ELF-1 (cell line): Measurements from ENCODE around the gene PDK1.
A peak's percentile ranks its signal among the peaks of the same experiment; 100 is the strongest.

Source experiments
- DNase-seq: peaks from one replicate; pipeline ENCODE4 v3.0.0-alpha.2; 2016; ENCODE audit warnings: low read depth, low spot score

Gene PDK1

DNA sequence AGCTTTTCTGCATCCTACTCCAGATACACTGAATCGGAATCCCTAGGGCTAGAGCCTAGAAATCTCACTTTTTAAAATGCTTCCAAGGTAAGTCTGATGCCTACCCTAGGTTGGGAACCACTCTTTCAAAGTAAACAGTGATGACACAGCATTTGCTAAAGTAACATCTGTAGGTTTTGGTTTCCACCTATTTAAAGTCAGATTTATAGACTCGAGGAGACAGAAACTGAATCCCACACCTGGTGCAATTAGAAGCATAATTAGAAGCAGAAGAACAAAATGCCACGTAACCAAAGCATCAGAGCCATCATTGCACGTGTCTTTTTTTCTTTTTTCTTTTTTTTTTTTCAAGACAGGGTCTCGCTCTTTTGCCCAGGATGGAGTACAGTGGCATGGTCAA, 40.9 kb downstream of the PDK1 start:
- DNase-seq = no peak

DNA sequence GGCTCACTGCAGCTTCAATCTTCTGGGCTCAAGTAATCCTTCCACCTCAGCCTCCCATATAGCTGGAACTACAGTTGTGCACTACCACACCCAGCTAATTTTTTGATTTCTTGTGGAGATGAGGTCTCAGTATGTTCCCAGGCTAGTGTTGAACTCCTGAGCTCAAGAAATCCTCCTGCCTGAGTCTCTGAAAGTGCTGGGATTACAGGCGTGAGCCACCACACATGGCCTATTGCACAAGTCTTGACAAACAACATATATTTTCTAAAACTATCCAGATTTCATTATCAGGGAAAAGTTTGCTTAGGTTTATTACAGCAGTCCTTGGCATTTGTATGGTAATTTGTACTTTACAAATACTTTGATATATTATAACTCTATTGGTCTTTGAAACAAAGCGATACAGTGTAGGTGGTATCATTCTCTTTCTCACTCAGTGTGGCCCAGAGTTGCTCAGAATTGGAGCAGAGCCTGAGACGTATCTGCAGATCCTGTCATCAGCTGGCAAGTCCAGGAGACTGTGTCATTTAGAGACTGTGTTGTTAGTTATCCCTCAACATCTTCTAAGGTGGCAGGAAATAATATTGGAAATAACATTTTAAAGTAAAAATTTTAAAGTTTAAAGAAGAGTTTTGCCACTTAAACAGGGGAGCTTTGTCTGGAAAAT, 41.4 kb downstream of the PDK1 start:
- DNase-seq = no peak

DNA sequence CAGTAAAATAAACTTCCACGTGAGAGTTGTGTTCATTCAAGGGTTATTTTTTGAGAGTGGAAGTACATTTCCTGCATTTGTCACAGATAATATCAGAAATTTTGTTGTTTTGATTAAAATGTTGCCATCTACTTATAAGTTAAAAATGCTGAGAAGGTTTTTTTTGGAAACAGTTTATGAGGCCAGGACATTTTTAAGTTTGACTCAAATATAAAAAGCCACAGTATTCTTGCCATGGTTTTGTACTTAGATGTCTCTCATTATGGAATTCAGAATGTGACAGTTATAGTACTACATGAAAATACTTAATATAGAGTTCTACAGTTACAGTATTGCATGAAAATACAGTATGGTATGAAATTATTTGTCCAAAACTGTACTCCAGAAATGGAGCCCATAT, 44.1 kb downstream of the PDK1 start:
- DNase-seq = no peak

DNA sequence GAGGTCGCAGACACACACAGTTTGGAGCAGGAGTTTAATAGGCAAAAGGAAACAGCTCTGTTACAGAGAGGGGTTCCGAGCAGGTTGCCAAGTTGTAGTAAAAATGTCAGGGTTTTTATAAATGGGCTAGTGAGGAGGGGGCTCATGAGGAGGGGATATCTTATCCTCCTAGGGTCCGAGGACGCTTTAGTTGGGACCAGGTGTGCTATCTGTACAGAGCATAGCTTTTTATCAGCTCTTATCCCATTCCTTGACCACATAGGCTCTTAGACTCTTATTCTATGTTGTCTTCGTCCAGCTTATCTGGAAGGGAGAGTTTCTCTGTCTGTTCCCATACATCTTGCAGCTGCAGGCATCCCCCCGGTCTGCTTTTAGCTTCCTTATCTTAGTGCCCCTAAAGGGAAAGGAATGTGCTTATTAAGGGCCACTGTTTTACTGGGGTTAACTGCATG, 44.7 kb downstream of the PDK1 start:
- peak; percentile 14 for DNase-seq

DNA sequence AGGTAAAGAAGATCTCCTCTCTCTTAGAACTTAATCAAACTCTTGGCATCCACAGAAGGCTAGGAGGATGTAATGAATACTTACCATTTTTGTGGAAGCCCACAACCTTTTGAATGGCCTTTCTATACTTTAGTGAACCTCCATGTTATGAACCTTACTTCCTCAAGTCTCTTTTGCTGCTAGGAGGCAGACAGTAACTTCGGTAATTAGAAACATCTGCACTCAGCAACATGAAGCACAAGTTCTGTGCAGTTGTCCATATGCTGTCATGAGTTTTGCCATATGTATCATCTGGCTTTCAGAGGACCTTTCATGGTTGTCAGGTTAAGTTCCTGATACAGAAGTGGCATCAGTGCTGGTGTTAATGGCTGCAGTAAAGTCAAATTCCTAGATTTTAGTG, 50.4 kb downstream of the PDK1 start:
- DNase-seq = no peak

DNA sequence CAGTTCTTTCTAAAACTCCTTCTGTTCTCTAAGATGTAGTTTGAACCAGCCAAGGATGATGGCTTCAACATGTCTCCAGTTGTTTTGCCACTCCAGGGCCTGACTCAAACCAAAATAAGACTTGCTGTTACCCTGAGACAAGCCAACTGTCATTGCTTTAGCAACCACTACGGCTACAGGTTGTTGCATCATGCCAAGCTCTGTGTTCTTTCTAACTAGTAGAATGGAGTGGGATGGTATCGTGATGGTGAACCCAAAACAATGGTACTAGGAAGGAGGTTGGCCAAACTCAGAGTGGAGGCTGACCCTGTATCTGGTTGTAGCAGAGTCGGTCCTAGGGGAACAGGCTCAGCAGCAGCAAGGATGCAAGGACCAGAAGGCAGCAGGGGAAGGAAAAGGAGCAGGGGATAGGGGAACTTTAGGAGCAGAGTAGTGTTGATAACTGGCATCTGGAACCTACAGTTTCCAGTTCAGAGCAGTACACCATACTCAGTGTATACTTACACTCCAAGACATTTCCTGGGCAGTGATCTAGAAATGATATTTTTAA, 51.6 kb downstream of the PDK1 start:
- DNase-seq = no peak

DNA sequence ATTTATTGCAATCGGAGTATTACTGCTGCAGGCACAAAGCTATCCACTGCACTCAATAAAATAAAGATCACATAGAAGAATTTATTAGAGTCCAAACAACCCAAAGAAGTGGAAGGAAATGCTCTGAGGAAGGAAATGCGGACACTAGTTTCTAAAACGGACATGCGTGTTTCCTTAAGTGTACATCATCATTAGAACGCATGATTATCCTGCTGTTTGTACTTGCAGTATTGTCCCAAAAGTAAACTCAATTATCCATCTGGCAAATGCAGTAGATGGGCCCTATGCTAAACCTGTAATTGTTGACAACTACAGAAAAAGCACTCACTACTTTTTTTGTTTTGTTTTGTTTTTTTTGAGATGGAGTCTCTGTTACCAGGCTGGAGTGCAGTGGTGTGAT, 53.6 kb downstream of the PDK1 start:
- no peak for DNase-seq

DNA sequence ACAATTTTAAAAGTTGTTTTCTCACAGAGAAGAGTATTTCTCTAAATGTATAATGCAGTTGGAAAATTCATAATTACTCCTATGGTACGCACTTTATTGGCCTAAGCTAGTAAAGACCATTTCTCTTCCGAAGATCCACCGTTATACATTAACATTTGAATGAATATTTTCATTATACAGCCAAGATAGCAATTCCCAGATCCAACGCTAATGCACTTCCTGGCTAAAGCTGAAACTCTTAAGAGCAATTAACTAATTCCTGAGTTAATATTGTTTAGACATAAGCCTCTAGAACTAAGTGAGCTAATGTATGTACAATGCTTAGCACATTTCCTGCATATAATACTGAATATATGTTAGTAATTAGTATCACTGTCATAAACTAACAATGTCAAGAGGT, 56.2 kb downstream of the PDK1 start:
- no peak for DNase-seq

DNA sequence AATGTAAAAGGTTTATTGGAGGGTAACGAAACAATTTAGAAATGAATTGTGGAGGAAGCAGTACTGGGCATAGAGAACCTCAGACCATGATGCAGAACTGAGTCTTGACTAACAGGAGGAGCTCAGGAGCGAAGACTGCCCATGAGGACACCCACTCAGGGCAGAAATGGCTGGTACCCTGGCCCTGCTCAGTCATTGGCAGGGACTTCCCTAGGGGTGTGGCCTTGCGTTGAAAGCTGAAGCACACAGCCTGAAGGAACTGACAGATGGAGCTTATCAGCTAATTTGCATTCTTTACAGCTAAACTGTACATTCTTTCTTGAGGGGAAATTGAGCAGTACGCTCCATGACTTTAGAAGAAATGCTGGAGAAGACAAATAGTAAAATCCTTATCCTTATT, 57.1 kb downstream of the PDK1 start:
- DNase-seq = peak; percentile 46

DNA sequence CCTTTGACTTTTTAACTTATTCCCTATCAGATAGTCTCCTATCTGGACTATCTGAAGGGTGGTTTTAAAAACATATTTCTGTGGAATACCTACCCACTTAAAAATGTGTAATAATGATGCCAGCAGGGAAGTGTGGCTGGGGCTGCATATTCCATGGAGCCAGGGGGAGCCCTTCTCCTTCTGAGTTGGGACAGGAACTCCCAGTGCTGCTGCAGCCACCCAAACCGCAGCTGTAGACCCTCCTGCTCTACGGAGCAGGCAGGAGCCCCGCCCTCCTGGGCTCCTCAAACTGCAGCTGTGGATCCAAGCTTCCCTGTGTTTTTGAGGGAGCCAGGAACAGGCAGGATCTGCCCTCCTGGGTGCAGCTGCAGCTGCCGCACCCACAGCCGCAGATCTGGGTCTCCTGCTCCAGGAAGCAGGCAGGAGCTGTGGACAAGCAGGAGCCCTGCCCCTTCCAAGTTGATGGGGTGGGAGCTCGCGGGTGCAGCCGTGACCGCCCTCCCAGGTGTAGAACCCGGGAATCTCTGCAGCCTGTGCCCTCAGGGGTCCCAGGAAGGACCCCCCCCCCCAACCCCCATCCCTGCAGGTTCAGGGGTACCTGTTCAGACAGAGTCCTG, 57.8 kb downstream of the PDK1 start:
- DNase-seq = no peak

DNA sequence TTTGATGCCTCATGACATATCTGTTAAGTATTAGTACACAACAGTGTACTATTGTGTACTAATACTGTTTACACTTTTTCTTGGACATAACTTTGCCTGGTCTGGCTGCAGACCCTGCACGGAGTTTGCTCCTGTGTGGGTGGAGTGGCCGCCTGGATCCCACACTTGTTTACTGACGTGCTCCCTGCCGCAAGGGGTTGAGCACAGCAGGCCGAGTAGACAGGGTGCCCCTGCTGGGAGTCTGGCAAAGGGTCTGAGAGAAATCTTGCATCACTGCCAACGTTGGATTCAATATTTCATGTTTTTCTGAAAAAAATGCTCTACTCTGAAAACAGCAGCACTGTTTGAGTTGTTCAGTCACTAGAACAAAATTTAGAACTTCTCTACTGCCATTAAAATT, 59.0 kb downstream of the PDK1 start:
- DNase-seq = no peak

DNA sequence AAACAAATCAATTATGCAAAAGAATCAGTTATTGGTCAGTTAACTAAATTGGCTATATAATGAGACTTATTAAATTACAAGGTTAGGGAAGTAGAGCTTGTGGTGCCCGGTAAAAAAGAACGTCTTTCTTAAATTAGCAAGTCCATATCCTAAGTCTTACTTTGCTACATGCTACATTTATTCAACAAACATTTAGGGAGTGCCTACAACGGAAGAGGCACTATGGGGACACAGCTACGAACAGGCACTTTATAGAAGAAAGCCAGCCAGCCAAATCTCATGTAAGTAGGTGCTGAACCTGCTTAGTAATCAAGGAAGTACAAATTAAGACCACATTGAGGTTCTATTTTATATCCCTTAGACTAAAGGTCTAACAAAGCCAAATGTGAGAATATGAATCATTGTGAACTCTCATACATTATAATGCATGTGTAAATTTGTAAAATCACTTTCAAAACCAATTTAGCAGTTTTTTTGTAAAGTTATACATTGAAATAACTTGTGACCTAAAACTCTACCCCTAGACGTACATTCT, 59.9 kb downstream of the PDK1 start:
- no peak for DNase-seq

DNA sequence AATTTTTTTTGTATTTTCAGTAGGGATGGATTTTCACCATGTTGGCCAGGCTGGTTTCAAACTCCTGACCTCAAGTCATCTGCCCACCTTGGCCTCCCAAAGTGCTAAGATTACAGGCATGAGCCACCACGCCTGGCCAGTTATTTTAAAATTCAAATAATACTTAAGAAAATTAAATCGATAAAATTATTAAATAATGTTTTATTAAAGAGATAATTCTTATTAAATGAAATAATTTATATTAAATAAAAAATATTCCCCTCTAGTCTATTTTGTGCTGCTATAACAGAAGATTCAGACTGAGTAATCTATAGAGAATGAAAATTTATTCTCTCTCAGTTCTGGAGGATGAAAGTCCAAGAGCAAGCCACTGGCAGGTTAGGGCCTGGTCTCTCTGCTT, 61.2 kb downstream of the PDK1 start:
- no peak for DNase-seq

DNA sequence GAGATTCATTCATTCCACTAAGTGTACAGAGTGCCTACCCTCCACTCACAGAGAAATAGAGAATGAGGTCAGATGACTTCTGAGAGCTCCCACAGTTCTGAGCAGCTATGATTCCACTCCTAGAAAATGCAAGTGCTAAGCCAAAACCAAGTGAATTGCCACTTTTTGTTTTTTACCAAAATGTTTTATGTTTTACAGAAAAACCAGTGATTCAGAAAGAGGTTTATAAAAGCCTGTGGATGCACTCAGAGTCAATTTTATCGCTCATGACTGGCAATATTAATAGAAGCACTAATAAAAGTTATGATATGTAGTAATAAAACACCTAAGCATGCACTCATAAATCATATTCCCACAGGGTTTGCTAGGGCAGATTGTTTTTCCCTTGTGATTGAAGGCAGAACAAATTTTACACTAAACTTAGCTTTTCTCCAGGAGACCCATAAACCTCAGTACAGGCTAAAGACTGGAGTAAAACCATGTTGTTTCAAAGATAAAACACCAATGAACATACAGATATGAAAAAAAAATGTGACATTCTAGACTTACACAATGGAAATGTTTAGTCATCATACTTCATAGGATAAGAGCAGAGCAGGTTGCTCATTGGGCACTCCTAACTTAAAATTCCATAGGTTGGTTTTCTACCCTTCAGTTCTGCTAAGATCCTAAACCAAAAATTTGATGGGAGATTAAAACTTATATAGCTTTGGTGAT, 67.5 kb downstream of the PDK1 start:
- DNase-seq = no peak

DNA sequence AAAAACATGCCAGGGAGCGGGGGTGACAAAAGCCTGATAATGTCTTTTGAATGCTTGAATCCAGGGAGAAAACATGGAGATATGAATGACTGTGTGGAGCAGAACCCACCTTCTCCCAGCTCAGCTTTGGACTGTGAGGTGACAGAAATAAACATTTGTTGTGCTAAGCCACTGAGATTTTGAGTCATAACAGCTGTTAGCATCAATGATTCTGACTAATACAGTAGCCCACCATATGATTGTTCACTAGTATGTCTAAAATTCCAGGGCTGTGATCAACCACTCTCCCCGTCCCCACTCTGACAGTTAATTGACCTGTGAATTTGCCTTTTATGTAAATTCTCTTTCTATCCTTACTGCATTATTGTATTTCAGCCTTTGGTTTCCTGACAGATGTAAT, 69.1 kb downstream of the PDK1 start:
- no peak for DNase-seq

DNA sequence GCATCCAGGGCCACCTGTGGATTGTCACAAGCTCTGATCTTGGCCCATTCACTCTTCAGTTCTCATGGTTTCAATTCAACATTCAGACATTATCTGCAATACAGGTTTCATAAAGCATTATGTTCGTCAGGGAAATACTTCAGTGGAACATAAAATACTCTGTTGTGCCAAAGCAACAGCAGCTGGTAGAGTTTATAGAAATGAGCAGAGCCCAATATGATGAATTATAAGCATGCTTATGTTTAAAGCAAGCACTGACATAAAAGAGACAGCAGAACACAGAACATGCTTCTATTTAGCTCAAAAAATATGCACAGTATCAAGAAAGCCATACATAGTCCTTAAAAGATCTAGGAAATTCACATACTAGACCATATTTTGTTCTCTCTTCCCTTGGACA, 71.3 kb downstream of the PDK1 start:
- no peak for DNase-seq

DNA sequence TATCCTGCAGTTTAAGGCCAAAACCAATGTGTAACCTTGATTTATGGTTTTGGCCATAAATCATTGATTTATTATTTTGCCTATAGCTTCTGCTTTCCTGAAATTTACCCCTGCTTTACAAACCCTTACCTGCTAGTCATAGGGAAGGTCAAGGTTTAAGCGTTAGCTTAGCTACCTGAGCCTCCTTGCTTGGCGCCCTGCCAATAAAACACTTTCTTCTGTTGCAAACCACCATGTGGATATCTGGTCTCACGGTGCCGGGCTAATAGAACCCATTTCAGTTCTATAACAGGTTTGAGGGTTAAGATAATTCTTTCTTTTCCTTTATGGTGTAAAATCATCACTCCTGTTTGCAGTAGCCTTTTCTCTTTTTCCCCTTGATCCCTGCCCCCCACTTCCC, 72.2 kb downstream of the PDK1 start:
- DNase-seq = no peak

DNA sequence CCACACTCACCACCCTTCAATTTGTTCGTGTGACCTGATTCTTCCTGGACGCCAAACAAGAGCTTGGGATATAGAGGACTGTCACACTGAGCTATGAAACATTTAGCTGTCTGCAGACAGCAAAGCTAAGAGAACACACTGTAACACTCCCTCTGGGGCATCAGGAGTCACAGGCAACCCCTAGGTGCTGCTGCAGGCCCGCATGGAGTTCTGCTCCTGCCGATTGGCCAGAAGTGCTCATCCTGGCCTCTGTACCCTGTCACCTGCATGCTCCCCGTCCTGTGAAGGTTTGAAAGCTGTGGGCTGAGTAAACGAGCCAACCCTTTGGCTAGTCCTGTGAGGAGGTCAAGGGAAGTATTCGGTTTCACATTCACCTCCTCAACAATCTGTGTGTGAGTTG, 73.7 kb downstream of the PDK1 start:
- no peak for DNase-seq

DNA sequence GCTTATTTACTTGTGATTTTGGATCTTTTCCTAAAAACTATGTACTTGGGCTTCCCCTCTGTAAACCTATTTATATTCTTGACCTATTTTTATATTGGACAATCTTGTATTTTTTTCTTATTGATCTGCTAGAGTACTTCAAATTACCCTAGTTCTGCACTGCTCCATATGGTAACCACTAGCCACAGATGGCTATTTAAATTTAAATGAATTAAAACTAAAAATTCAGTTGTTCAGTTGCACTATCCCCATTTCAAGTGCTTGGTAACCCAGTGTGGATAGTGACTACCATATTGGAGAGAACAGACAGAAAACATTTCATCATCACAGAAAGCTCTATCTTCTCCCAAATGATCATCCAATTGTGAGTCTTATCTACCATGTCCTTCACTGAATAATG, 74.3 kb downstream of the PDK1 start:
- no peak for DNase-seq

DNA sequence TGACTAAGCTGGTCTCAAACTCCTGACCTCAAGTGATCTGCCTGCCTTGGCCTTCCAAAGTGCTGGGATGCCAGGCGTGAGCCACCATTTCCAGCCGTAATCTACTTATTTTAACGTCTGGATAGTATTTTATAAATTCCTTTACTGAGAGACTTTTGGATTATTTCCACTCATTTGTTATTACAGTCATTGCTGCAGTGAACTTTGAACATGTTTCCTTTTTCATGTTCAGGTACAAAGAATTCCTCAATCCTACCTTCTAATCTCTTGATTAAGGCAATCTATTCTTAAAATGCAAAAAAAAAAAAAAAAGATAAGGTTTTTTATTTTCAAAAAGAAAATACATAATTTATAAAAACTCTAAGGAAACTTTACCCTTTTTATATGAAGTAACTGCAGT, 78.6 kb downstream of the PDK1 start:
- DNase-seq = no peak

DNA sequence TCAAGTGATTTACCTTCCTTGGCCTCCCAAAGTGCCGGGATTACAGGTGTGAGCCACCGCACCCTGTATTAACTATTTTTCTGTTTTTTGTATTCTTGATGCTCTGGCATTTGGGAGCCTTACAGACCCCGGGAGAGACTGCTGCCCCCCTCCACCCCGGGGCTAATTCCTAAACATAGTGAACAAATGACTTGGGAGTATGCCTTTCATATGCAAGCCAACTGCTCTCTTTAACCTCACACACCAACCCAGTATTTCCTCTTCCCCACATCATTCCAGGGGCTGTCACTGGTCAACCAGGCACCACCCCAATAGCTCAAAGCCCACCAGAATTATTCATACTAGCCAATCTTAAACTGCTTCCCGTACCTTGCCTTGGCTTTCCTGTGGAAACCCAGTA, 79.7 kb downstream of the PDK1 start:
- peak; percentile 84 for DNase-seq

DNA sequence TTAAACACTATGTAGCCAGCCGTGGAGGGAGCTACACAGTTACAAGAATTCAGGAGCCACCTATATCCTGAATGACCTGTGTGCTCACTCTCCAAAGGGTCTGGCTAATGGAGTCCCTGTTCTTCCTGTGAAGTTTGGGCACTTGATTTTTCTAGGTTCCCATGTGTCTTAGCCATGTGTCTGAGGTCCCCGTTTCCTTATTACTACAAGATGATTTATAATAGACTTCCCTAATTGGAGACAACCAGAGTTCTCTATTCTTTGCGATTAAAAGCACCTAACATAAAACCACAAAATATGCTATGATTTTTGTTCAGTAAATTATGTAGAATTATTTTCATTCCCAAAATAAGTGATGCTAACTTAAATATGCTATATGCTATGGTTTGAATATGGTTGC, 83.4 kb downstream of the PDK1 start:
- no peak for DNase-seq

DNA sequence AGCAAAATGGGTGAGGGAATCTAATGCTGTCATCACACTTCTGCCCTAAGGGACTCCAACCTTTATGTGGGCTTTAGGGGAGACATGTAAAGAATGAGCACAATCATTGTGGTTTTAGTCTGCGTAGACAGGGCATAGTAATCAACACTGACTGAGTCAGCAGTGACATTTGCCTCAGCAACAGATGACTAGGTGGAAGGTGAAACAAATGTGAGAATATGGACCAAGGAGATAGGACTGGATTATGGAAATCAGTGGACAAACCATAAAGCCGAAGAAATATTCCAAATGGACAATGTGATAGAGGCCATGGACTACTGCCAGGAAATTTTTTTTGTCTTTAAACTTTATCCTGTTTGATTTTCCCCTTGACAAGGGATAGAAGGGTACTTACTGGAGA, 83.9 kb downstream of the PDK1 start:
- no peak for DNase-seq
